GM12878 (cell line): ENCODE results near the gene LRRC7. TPM values are rescaled to one million over a fixed set of nuclear protein-coding genes. Genes with fewer than 3 reads are reported as not detected.

Experiments
- ATAC-seq: fragments of 200-7000 bp; cut with Tn5 transposase; 3 replicates; pipeline ENCODE4 v1.9.1; 2020; ENCODE audit warnings: mild to moderate bottlenecking, moderate library complexity
- BruUV-seq: library from RNA; stranded (reverse); fragments of 400-500 nt; replicated peaks from 2 replicates; lab custom pipeline; 2021; lab: Mats Ljungman, UMichigan
- CTCF ChIA-PET: fragments of 300-600 bp; sonication (Branson Sonifier 250); formaldehyde crosslinking; extraction: SDS; loops from one replicate; lab custom pipeline; 2021; ENCODE audit warnings: inconsistent platforms; lab: Yijun Ruan, JAX
- POLR2A ChIA-PET: fragments of 350-600 bp; formaldehyde crosslinking; extraction: SDS; loops from one replicate; lab custom pipeline; 2021; ENCODE audit warnings: inconsistent platforms; lab: Charles Lee
- RAD21 ChIA-PET: fragments of 300-600 bp; sonication (Branson Sonifier 250); formaldehyde crosslinking; loops from one replicate; lab custom pipeline; 2023; ENCODE audit warnings: antibody characterized with exemption; ENCODE audit not compliant: unreplicated experiment; lab: Charles Lee
- SMC1A ChIA-PET: fragments of 300-600 bp; sonication (Branson Sonifier 250); formaldehyde crosslinking; loops from one replicate; lab custom pipeline; 2023; ENCODE audit not compliant: unreplicated experiment, uncharacterized antibody; lab: Charles Lee
- DNase-seq: peaks from one replicate; pipeline ENCODE4 v3.0.0-alpha.2; 2011; ENCODE audit warnings: low read depth, low spot score
- FAIRE-seq: peaks from 3 replicates; lab custom pipeline; 2011; peaks lifted over from hg19 to GRCh38; lab: Jason Lieb, UNC
- H2AFZ ChIP-seq: 2 replicates; pipeline ENCODE4 v1.6.0; 2011; ENCODE audit warnings: low read depth, low read length, control low read depth; ENCODE audit not compliant: control insufficient read depth
- H3K27ac ChIP-seq: 2 replicates; pipeline ENCODE4 v1.5.1; 2011; ENCODE audit warnings: control low read depth; ENCODE audit not compliant: control insufficient read depth, insufficient read depth
- H3K27me3 ChIP-seq, 2 experiments: replicated peaks in 1 of 2; 2 replicates each; pipeline versions ENCODE4 v1.6.0 to v1.6.1; 2011; ENCODE audit warnings: low read length in 1 of 2; ENCODE audit not compliant: control insufficient read depth in 2 of 2, insufficient read depth in 2 of 2
- H3K36me3 ChIP-seq, 2 experiments: 2 replicates each; pipeline ENCODE4 v1.5.1; 2011; ENCODE audit warnings: low read length in 1 of 2; ENCODE audit not compliant: control insufficient read depth in 2 of 2, insufficient read depth in 2 of 2
- H3K4me1 ChIP-seq: 2 replicates; pipeline ENCODE4 v1.6.1; 2011; ENCODE audit warnings: mild to moderate bottlenecking, low read length, moderate library complexity, mixed read lengths; ENCODE audit not compliant: control insufficient read depth, insufficient read depth
- H3K4me2 ChIP-seq: 2 replicates; pipeline ENCODE4 v1.6.0; 2011; ENCODE audit warnings: control low read depth; ENCODE audit not compliant: control insufficient read depth, insufficient read depth
- H3K4me3 ChIP-seq: fragments of 200-600 bp; sonication (generic); 2 replicates; pipeline ENCODE4 v1.5.1; 2016
- H3K79me2 ChIP-seq: 2 replicates; pipeline ENCODE4 v1.6.0; 2011; ENCODE audit warnings: low read length; ENCODE audit not compliant: control insufficient read depth, insufficient read depth
- H3K9ac ChIP-seq: 2 replicates; pipeline ENCODE4 v1.8.0; 2011; ENCODE audit warnings: low read length, control low read depth, mixed read lengths; ENCODE audit not compliant: control insufficient read depth, insufficient read depth
- H3K9me3 ChIP-seq: replicated peaks from 3 replicates; pipeline ENCODE4 v1.5.1; 2011; ENCODE audit warnings: mild to moderate bottlenecking, low read length; ENCODE audit not compliant: control insufficient read depth, insufficient read depth
- H4K20me1 ChIP-seq: 2 replicates; pipeline ENCODE4 v1.6.0; 2011; ENCODE audit not compliant: control insufficient read depth, insufficient read depth
- ASH2L ChIP-seq: fragments of 300-600, 200-600 bp; sonication (generic); IDR thresholded peaks from 2 replicates; pipeline ENCODE4 v1.6.1; 2017; ENCODE audit warnings: low read depth, mild to moderate bottlenecking, borderline replicate concordance
- CHD4 ChIP-seq: fragments of 200-600 bp; sonication (generic); IDR thresholded peaks from 2 replicates; pipeline ENCODE4 v1.6.1; 2016; ENCODE audit warnings: mild to moderate bottlenecking
- CREB1 ChIP-seq: IDR thresholded peaks from 2 replicates; pipeline ENCODE4 v1.6.1; 2012; ENCODE audit warnings: low read depth, mild to moderate bottlenecking, inconsistent platforms
- CREM ChIP-seq: IDR thresholded peaks from 2 replicates; pipeline ENCODE4 v1.6.1; 2014; ENCODE audit warnings: antibody characterized with exemption, low read depth
- GATAD2B ChIP-seq: fragments of 450-650 bp; conservative IDR thresholded peaks from 2 replicates; pipeline ENCODE4 v1.6.1; 2017; ENCODE audit warnings: low read depth, mild to moderate bottlenecking, moderate library complexity
- HDGF ChIP-seq: fragments of 450-650 bp; IDR thresholded peaks from 2 replicates; pipeline ENCODE4 v1.6.1; 2016; ENCODE audit warnings: antibody characterized with exemption
- IRF5 ChIP-seq: fragments of 450-650 bp; IDR thresholded peaks from 2 replicates; pipeline ENCODE4 v1.6.1; 2017; ENCODE audit warnings: borderline replicate concordance
- NFIC ChIP-seq: IDR thresholded peaks from 2 replicates; pipeline ENCODE4 v1.6.1; 2012; ENCODE audit warnings: low read depth, mild to moderate bottlenecking, inconsistent platforms, low read length, moderate library complexity
- NFYB ChIP-seq: IDR thresholded peaks from 2 replicates; pipeline ENCODE4 v1.6.1; 2011; ENCODE audit warnings: low read depth, mild to moderate bottlenecking, low read length, improper control_type of control experiment, moderate library complexity; ENCODE audit not compliant: insufficient read depth
- NRF1 ChIP-seq: conservative IDR thresholded peaks from 2 replicates; pipeline ENCODE4 v1.6.1; 2011; ENCODE audit warnings: mild to moderate bottlenecking, low read depth, low read length, improper control_type of control experiment
- POLR2A ChIP-seq: IDR thresholded peaks from 2 replicates; pipeline ENCODE4 v1.6.1; 2011; ENCODE audit warnings: low read depth, mild to moderate bottlenecking, low read length
- RBBP5 ChIP-seq: fragments of 200-600 bp; sonication (generic); conservative IDR thresholded peaks from 2 replicates; pipeline ENCODE4 v1.6.1; 2016
- SIX5 ChIP-seq: IDR thresholded peaks from 2 replicates; pipeline ENCODE4 v1.6.1; 2011; ENCODE audit warnings: mild to moderate bottlenecking, low read depth, low read length, moderate library complexity; ENCODE audit not compliant: severe bottlenecking
- SRF ChIP-seq, 2 experiments: IDR thresholded peaks; 2 replicates each; pipeline ENCODE4 v1.6.1; 2011; ENCODE audit warnings: low read depth in 2 of 2, low read length in 2 of 2, mild to moderate bottlenecking in 1 of 2, moderate library complexity in 1 of 2
- STAT1 ChIP-seq: fragments of 450-650 bp; conservative IDR thresholded peaks from 2 replicates; pipeline ENCODE4 v1.6.1; 2014; ENCODE audit warnings: antibody characterized with exemption, mild to moderate bottlenecking
- TCF12 ChIP-seq: IDR thresholded peaks from 2 replicates; pipeline ENCODE4 v1.6.1; 2011; ENCODE audit warnings: low read depth, mild to moderate bottlenecking, low read length
- YBX1 ChIP-seq: fragments of 450-650 bp; IDR thresholded peaks from 2 replicates; pipeline ENCODE4 v1.6.1; 2016; ENCODE audit warnings: antibody characterized with exemption
- ZNF207 ChIP-seq: fragments of 450-650 bp; IDR thresholded peaks from 2 replicates; pipeline ENCODE4 v1.6.1; 2014; ENCODE audit warnings: antibody characterized with exemption, mild to moderate bottlenecking, borderline replicate concordance
- ZZZ3 ChIP-seq: IDR thresholded peaks from 2 replicates; pipeline ENCODE4 v1.6.1; 2011; ENCODE audit warnings: low read depth; ENCODE audit not compliant: control insufficient read depth, insufficient read length
- WGBS: methylation state at CpG from one replicate; pipeline ENCODE4 v1.1.6; 2016; ENCODE audit warnings: low lambda C conversion rate; ENCODE audit not compliant: insufficient replicate concordance, insufficient coverage; ENCODE audit errors: missing lambda C conversion rate; 5-methylcytosine and 5-hydroxymethylcytosine counted together
- in situ Hi-C: fragments of 300-500 bp; cut with MboI; formaldehyde crosslinking; loops from 9 replicates; pipeline ENCODE4 v1.14.3; 2018; ENCODE audit warnings: mixed read lengths
- intact Hi-C: fragments of 100-400 bp; cut with micrococcal nuclease; formaldehyde crosslinking; loops from one replicate; pipeline ENCODE4 v1.14.2; 2022; ENCODE audit not compliant: unreplicated experiment
- polyA plus RNA-seq, 11 experiments: library from polyadenylated mRNA; depleted of rRNA in 4 of 11; unstranded in 6 of 11; stranded (reverse) in 5 of 11; fragments of >200 nt; fragmentation: Nextera tagmentation in 4 of 11; fragmentation: Illumina TruSeq in 1 of 11; extraction: Ambion mirVana in 4 of 11; extraction: Trizol in 1 of 11; gene quantifications; 1 replicate in 1 of 11; 2 replicates in 10 of 11; pipeline versions ENCODE4 v1.2.1 to v1.2.3, GENCODE V29; 2011 to 2016; ENCODE audit warnings: inconsistent platforms in 2 of 11, missing spikeins in 2 of 11, low read depth in 1 of 11
- total RNA-seq, 4 experiments: library from RNA; depleted of rRNA in 3 of 4; stranded (reverse); fragments of >200 nt in 3 of 4; fragmentation: Illumina TruSeq in 1 of 4; extraction: Trizol in 1 of 4; gene quantifications; 2 replicates each; pipeline versions ENCODE4 v1.2.1 to v1.2.3, GENCODE V29; 2013 to 2021
- TF ChIP-seq, protein P1 (sequence below): IDR thresholded peaks from 2 replicates; pipeline ENCODE4 v1.6.1; 2012; ENCODE audit warnings: low read depth, low read length, improper control_type of control experiment

The LRRC7 gene
- total and polyA plus RNA-seq, 10 of the 15 experiments (the other 5 are each of a cell fraction or from before 2014, with no cell fraction given): 0.05 to 1.4 (median 0.24) TPM; not detected in 5

GRCh38 chr1:69787151-69787550 lies 219.4 kb downstream of the LRRC7 start:
- in situ Hi-C loops: no loop called here
- ChIA-PET POLR2A (no interaction called here), SMC1A (no interaction called here)
- H3K27me3 ChIP-seq: no peaks in the 10 kb centered on the region
- H3K36me3 ChIP-seq: no peaks in the 10 kb centered on the region
- H3K4me1 ChIP-seq: no peaks in the 10 kb centered on the region
- 13% methylated on average over 5 of the region's 5 CpGs for WGBS
- no peak overlapping the region for H3K4me2 ChIP-seq
- TF ChIP-seq IRF5 (no peak), NRF1 (no peak)
- TF ChIP-seq, all 136 proteins: peak for 0
- ChIA-PET CTCF (interaction anchor here (1.0 kb wide), 1 partner anchor 37 kb away, joined by 3 read pairs; no protein-coding TSS in a partner anchor), RAD21 (no interaction called here)
- Histone ChIP-seq H3K27ac (no peak overlapping the region), H3K9ac (no peak overlapping the region), H3K9me3 (no peaks in the 10 kb centered on the region), H2AFZ (no peak overlapping the region), H4K20me1 (no peaks in the 10 kb centered on the region), H3K4me3 (no peak overlapping the region), H3K79me2 (no peaks in the 10 kb centered on the region)
- no peak for FAIRE-seq
- no TSS peak for BruUV-seq
- ATAC-seq: no peak
- no peak for DNase-seq
- intact Hi-C loops: no loop called here

DNA sequence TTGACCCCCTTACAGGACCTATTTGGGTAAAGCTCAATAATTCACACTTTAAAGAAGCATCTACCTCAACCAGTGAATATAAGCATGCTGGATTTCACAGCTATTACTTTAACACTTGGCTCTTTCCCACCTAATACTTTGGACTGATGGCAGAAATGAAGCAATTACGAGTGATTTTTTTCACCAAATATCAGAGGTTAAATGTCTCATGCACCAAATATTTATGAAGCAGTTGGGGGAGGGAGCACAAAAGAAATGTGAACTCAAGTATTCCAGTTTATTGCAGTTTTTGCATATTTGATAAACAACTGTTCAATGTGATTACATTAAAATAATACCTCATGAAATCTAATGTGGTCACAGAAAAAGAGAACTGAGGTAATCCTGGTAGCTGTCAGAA lies 223.6 kb downstream of the LRRC7 start:
- SMC1A ChIA-PET: no interaction called here
- no TSS peak for BruUV-seq
- no peaks in the 10 kb centered on the region for H4K20me1 ChIP-seq
- ATAC-seq (no peak), DNase-seq (no peak), FAIRE-seq (no peak)
- no peaks in the 10 kb centered on the region for H3K79me2 ChIP-seq
- no peaks in the 10 kb centered on the region for H3K36me3 ChIP-seq
- RAD21 ChIA-PET: no interaction called here
- H3K4me2 ChIP-seq: no peak overlapping the region
- no peak overlapping the region for H3K9ac ChIP-seq
- WGBS: 0% methylated on average over 1 of the region's 1 CpG
- CTCF ChIA-PET: no interaction called here
- in situ Hi-C loops (no loop called here), intact Hi-C loops (no loop called here)
- H3K27ac ChIP-seq: no peak overlapping the region
- H3K4me3 ChIP-seq: no peak overlapping the region
- H2AFZ ChIP-seq: no peak overlapping the region
- no peaks in the 10 kb centered on the region for H3K27me3 ChIP-seq
- no peaks in the 10 kb centered on the region for H3K4me1 ChIP-seq
- POLR2A ChIA-PET: no interaction called here
- H3K9me3 ChIP-seq: no peaks in the 10 kb centered on the region
- TF ChIP-seq HDGF (no peak), YBX1 (no peak), NFIC (no peak), SIX5 (no peak), ZZZ3 (no peak), CREM (no peak), STAT1 (no peak), NFYB (no peak), RBBP5 (no peak), POLR2A (no peak), TCF12 (no peak), CHD4 (no peak), ASH2L (no peak), GATAD2B (no peak), CREB1 (no peak), SRF (IDR thresholded peaks at IDR 0.05; ENCODE audit: low read depth in 2 of 2, low read length in 2 of 2) (no peak), ZNF207 (no peak)
- TF ChIP-seq, protein P1, sequence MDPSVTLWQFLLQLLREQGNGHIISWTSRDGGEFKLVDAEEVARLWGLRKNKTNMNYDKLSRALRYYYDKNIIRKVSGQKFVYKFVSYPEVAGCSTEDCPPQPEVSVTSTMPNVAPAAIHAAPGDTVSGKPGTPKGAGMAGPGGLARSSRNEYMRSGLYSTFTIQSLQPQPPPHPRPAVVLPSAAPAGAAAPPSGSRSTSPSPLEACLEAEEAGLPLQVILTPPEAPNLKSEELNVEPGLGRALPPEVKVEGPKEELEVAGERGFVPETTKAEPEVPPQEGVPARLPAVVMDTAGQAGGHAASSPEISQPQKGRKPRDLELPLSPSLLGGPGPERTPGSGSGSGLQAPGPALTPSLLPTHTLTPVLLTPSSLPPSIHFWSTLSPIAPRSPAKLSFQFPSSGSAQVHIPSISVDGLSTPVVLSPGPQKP: no peak
